ENCODE data around the gene PLD4.

- TF ChIP-seq POLR2AphosphoS5 (IDR thresholded peaks at IDR 0.05; ENCODE audit: low read depth, low read length) (no peak), POLR2A (IDR thresholded peaks at IDR 0.05; ENCODE audit: low read depth, low read length) (no peak), SPI1 (IDR thresholded peaks at IDR 0.05; ENCODE audit: low read depth, low read length) (no peak)
Measured at GRCh38 chr14:104885031-104885972, 39.4 kb upstream of the PLD4 start.

Measured in GM12891 (cell line).